ENCODE results near the gene CCND1.

The CCND1 gene

GRCh38 chr11:69601011-69601975, 39.7 kb upstream of the CCND1 start:
- Histone ChIP-seq H3K4me3 (IDR thresholded peaks at IDR 0.05; ENCODE audit: insufficient read depth, low read depth, low read length) (no peak overlapping the region), H2AFZ (ENCODE audit: low read depth) (no peak overlapping the region), H3K79me2 (ENCODE audit: insufficient read depth, low read depth) (no peaks in the 10 kb centered on the region), H3K9ac (no peak overlapping the region), H3K36me3 (ENCODE audit: insufficient read depth) (no peaks in the 10 kb centered on the region), H4K20me1 (ENCODE audit: insufficient read depth) (no peaks in the 10 kb centered on the region), H3K27me3 (ENCODE audit: insufficient read depth, low read depth) (peaks cover 15% of the 10 kb centered on the region; the same call in 1 of the 2 replicates), H3K27ac (no peak overlapping the region), H3K4me2 (no peak overlapping the region), H3K4me1 (ENCODE audit: low read depth, poor library complexity, severe bottlenecking) (no peaks in the 10 kb centered on the region)
- TF ChIP-seq, protein P1, sequence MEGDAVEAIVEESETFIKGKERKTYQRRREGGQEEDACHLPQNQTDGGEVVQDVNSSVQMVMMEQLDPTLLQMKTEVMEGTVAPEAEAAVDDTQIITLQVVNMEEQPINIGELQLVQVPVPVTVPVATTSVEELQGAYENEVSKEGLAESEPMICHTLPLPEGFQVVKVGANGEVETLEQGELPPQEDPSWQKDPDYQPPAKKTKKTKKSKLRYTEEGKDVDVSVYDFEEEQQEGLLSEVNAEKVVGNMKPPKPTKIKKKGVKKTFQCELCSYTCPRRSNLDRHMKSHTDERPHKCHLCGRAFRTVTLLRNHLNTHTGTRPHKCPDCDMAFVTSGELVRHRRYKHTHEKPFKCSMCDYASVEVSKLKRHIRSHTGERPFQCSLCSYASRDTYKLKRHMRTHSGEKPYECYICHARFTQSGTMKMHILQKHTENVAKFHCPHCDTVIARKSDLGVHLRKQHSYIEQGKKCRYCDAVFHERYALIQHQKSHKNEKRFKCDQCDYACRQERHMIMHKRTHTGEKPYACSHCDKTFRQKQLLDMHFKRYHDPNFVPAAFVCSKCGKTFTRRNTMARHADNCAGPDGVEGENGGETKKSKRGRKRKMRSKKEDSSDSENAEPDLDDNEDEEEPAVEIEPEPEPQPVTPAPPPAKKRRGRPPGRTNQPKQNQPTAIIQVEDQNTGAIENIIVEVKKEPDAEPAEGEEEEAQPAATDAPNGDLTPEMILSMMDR (conservative IDR thresholded peaks at IDR 0.05; ENCODE audit: low read depth, low read length) = no peak

GRCh38 chr11:69603111-69603836, 37.7 kb upstream of the CCND1 start:
- Histone ChIP-seq H2AFZ (ENCODE audit: low read depth) (no peak overlapping the region), H3K79me2 (ENCODE audit: insufficient read depth, low read depth) (no peaks in the 10 kb centered on the region), H3K4me1 (ENCODE audit: low read depth, poor library complexity, severe bottlenecking) (no peaks in the 10 kb centered on the region), H3K9ac (no peak overlapping the region), H4K20me1 (ENCODE audit: insufficient read depth) (no peaks in the 10 kb centered on the region), H3K27ac (no peak overlapping the region), H3K4me3 (IDR thresholded peaks at IDR 0.05; ENCODE audit: insufficient read depth, low read depth, low read length) (no peak overlapping the region), H3K27me3 (ENCODE audit: insufficient read depth, low read depth) (peaks cover 15% of the 10 kb centered on the region; the same call in 1 of the 2 replicates), H3K36me3 (ENCODE audit: insufficient read depth) (no peaks in the 10 kb centered on the region), H3K4me2 (no peak overlapping the region)
- TF ChIP-seq, protein P1 (conservative IDR thresholded peaks at IDR 0.05; ENCODE audit: low read depth, low read length) = no peak

GRCh38 chr11:69604055-69604454, 36.9 kb upstream of the CCND1 start:
- Histone ChIP-seq H3K79me2 (ENCODE audit: insufficient read depth, low read depth) (no peaks in the 10 kb centered on the region), H2AFZ (ENCODE audit: low read depth) (no peak overlapping the region), H3K4me2 (no peak overlapping the region), H3K4me3 (IDR thresholded peaks at IDR 0.05; ENCODE audit: insufficient read depth, low read depth, low read length) (no peak overlapping the region), H3K27me3 (ENCODE audit: insufficient read depth, low read depth) (peaks cover 15% of the 10 kb centered on the region; the same call in 1 of the 2 replicates), H3K4me1 (ENCODE audit: low read depth, poor library complexity, severe bottlenecking) (no peaks in the 10 kb centered on the region), H4K20me1 (ENCODE audit: insufficient read depth) (no peaks in the 10 kb centered on the region), H3K27ac (no peak overlapping the region), H3K36me3 (ENCODE audit: insufficient read depth) (no peaks in the 10 kb centered on the region), H3K9ac (no peak overlapping the region)
- TF ChIP-seq, protein P1 (conservative IDR thresholded peaks at IDR 0.05; ENCODE audit: low read depth, low read length) = no peak

- Histone ChIP-seq H2AFZ (ENCODE audit: low read depth) (no peak overlapping the region), H3K4me3 (IDR thresholded peaks at IDR 0.05; ENCODE audit: insufficient read depth, low read depth, low read length) (no peak overlapping the region), H3K9ac (no peak overlapping the region), H3K4me2 (no peak overlapping the region), H3K27ac (no peak overlapping the region), H3K27me3 (ENCODE audit: insufficient read depth, low read depth) (peaks cover 8% of the 10 kb centered on the region; the same call in 1 of the 2 replicates), H4K20me1 (ENCODE audit: insufficient read depth) (no peaks in the 10 kb centered on the region), H3K79me2 (ENCODE audit: insufficient read depth, low read depth) (no peaks in the 10 kb centered on the region), H3K4me1 (ENCODE audit: low read depth, poor library complexity, severe bottlenecking) (no peaks in the 10 kb centered on the region), H3K36me3 (ENCODE audit: insufficient read depth) (no peaks in the 10 kb centered on the region)
- TF ChIP-seq, protein P1 (conservative IDR thresholded peaks at IDR 0.05; ENCODE audit: low read depth, low read length) = no peak
Observed at GRCh38 chr11:69605737-69606526, 35.0 kb upstream of the CCND1 start.

Measured in KMS-11 (cell line).